Endothelial cell of umbilical vein (primary cell): ENCODE data around the gene CCNG2. TPM values are rescaled to one million over a fixed set of nuclear protein-coding genes. Genes with fewer than 3 reads are reported as not detected.

ENCODE experiments used
- BruUV-seq: library from RNA; stranded (reverse); fragments of 400-500 nt; replicated peaks from 2 replicates; lab custom pipeline; 2021; lab: Mats Ljungman, UMichigan
- CTCF ChIA-PET: fragments of 300-600, 350-600 bp; sonication (Branson Sonifier 250); formaldehyde crosslinking; loops from one replicate; lab custom pipeline; 2021; ENCODE audit warnings: antibody characterized with exemption, inconsistent platforms; lab: Charles Lee
- POLR2A ChIA-PET: fragments of 300-600, 350-600 bp; sonication (Branson Sonifier 250); formaldehyde crosslinking; loops from one replicate; lab custom pipeline; 2021; ENCODE audit warnings: antibody characterized with exemption, inconsistent platforms; lab: Charles Lee
- DNase-seq: peaks from one replicate; pipeline ENCODE4 v3.0.0-alpha.2; 2011; ENCODE audit warnings: low read depth, low spot score
- FAIRE-seq: peaks from 2 replicates; lab custom pipeline; 2011; peaks lifted over from hg19 to GRCh38; lab: Jason Lieb, UNC
- H2AFZ ChIP-seq: 2 replicates; pipeline ENCODE4 v1.6.0; 2012; ENCODE audit warnings: low read depth, low read length, control low read depth, inconsistent platforms
- H3K27ac ChIP-seq: 2 replicates; pipeline ENCODE4 v1.5.1; 2011; ENCODE audit warnings: low read depth, mild to moderate bottlenecking, control low read depth, low read length, moderate library complexity; ENCODE audit not compliant: insufficient read depth
- H3K27me3 ChIP-seq, 2 experiments: 2 replicates each; pipeline versions ENCODE4 v1.6.0 to v1.6.1; 2011; ENCODE audit warnings: low read length in 2 of 2, mixed read lengths in 1 of 2; ENCODE audit not compliant: control insufficient read depth in 2 of 2, insufficient read depth in 2 of 2
- H3K36me3 ChIP-seq, 2 experiments: 2 replicates in 1 of 2; 3 replicates in 1 of 2; pipeline ENCODE4 v1.5.1; 2011; ENCODE audit warnings: low read length in 2 of 2, mild to moderate bottlenecking in 1 of 2, moderate library complexity in 1 of 2; ENCODE audit not compliant: control insufficient read depth in 2 of 2, insufficient read depth in 2 of 2; ENCODE audit errors: extremely low read depth in 1 of 2
- H3K4me1 ChIP-seq: 3 replicates; pipeline ENCODE4 v1.5.1; 2011; ENCODE audit warnings: mild to moderate bottlenecking, low read length; ENCODE audit not compliant: control insufficient read depth, insufficient read depth; ENCODE audit errors: extremely low read depth
- H3K4me2 ChIP-seq: 2 replicates; pipeline ENCODE4 v1.6.1; 2011; ENCODE audit warnings: low read length, control low read depth, mixed read lengths; ENCODE audit not compliant: insufficient read depth
- H3K4me3 ChIP-seq, 3 experiments: fragments of 200-600 bp in 1 of 3; sonication (generic), shearing (Covaris generic) in 1 of 3; replicated peaks in 1 of 3; 2 replicates each; pipeline ENCODE4 v1.5.1; 2011 to 2016; ENCODE audit warnings: control low read depth in 3 of 3, low read length in 3 of 3, mild to moderate bottlenecking in 2 of 3, inconsistent platforms in 1 of 3, low read depth in 1 of 3, moderate library complexity in 1 of 3; ENCODE audit not compliant: insufficient read depth in 1 of 3
- H3K79me2 ChIP-seq: 2 replicates; pipeline ENCODE4 v1.6.0; 2012; ENCODE audit warnings: low read length, inconsistent platforms; ENCODE audit not compliant: control insufficient read depth, insufficient read depth
- H3K9ac ChIP-seq: replicated peaks from 2 replicates; pipeline ENCODE3; 2011; ENCODE audit warnings: low read length, control low read depth; ENCODE audit not compliant: insufficient read depth; ENCODE audit errors: extremely low read depth
- H3K9me1 ChIP-seq: replicated peaks from 3 replicates; pipeline ENCODE4 v1.6.0; 2011; ENCODE audit warnings: mild to moderate bottlenecking, low read length; ENCODE audit not compliant: control insufficient read depth, insufficient read depth; ENCODE audit errors: extremely low read depth
- H3K9me3 ChIP-seq: replicated peaks from 2 replicates; pipeline ENCODE4 v1.5.1; 2012; ENCODE audit warnings: low read length, inconsistent platforms; ENCODE audit not compliant: control insufficient read depth, insufficient read depth
- H4K20me1 ChIP-seq: replicated peaks from 2 replicates; pipeline ENCODE3; 2011; ENCODE audit warnings: mild to moderate bottlenecking, low read length; ENCODE audit not compliant: control insufficient read depth, insufficient read depth; ENCODE audit errors: extremely low read depth
- EZH2 ChIP-seq: IDR thresholded peaks from 2 replicates; pipeline ENCODE4 v1.6.1; 2012; ENCODE audit warnings: borderline replicate concordance, low read depth, mild to moderate bottlenecking, moderate library complexity, low read length, inconsistent platforms; ENCODE audit not compliant: severe bottlenecking
- FOS ChIP-seq: IDR thresholded peaks from 2 replicates; pipeline ENCODE4 v1.6.1; 2011; ENCODE audit warnings: mild to moderate bottlenecking, low read length, moderate library complexity, borderline replicate concordance; ENCODE audit not compliant: insufficient read depth
- GATA2 ChIP-seq: IDR thresholded peaks from 2 replicates; pipeline ENCODE4 v1.7.0; 2011; ENCODE audit warnings: low read depth, mild to moderate bottlenecking, moderate library complexity, mixed read lengths, low read length; ENCODE audit not compliant: insufficient read length, insufficient read depth
- JUN ChIP-seq: IDR thresholded peaks from 2 replicates; pipeline ENCODE4 v1.6.1; 2011; ENCODE audit warnings: borderline replicate concordance, low read depth; ENCODE audit not compliant: insufficient read length, insufficient read depth
- MYC ChIP-seq: IDR thresholded peaks from one replicate; pipeline ENCODE4 v1.6.1; 2011; ENCODE audit warnings: mild to moderate bottlenecking, low read depth, low read length
- POLR2A ChIP-seq: IDR thresholded peaks from 2 replicates; pipeline ENCODE4 v1.6.1; 2012; ENCODE audit warnings: low read depth, mild to moderate bottlenecking, control low read depth, low read length
- POLR2AphosphoS5 ChIP-seq: IDR thresholded peaks from 2 replicates; pipeline ENCODE4 v1.6.1; 2012; ENCODE audit warnings: low read depth, mild to moderate bottlenecking, control low read depth, low read length, moderate library complexity; ENCODE audit not compliant: insufficient read depth
- dilution Hi-C: fragments of 300-500 bp; cut with MboI; formaldehyde crosslinking; loops from one replicate; pipeline ENCODE4 v1.15.0; 2019; ENCODE audit warnings: low sequenced_read_pairs; ENCODE audit not compliant: extremely low pct_ligation_motif_present
- intact Hi-C: fragments of 100-400 bp; cut with micrococcal nuclease; formaldehyde crosslinking; loops from one replicate; pipeline ENCODE4 v1.10.0; 2022
- polyA plus RNA-seq, 4 experiments: library from polyadenylated mRNA; depleted of rRNA in 3 of 4; stranded (reverse) in 3 of 4; unstranded in 1 of 4; fragments of >200 nt; gene quantifications; 2 replicates each; pipeline versions ENCODE4 v1.2.1 to v1.2.3, GENCODE V29; 2011 to 2012; ENCODE audit warnings: missing spikeins in 1 of 4
- total RNA-seq: library from RNA; stranded (reverse); gene quantifications from 2 replicates; pipeline ENCODE4 v1.2.3, GENCODE V29; 2021
- TF ChIP-seq, protein P1 (sequence below), 2 donors: IDR thresholded peaks; 1 replicate in 1 of 2; 2 replicates in 1 of 2; pipeline ENCODE4 v1.5.1; 2011; ENCODE audit warnings: low read length in 2 of 2, mild to moderate bottlenecking in 2 of 2, moderate library complexity in 2 of 2, control low read depth in 1 of 2, inconsistent platforms in 1 of 2, low read depth in 1 of 2; ENCODE audit not compliant: insufficient read depth in 1 of 2; ENCODE audit errors: extremely low read depth in 1 of 2
- TF ChIP-seq, protein P2 (sequence below): IDR thresholded peaks from 2 replicates; pipeline ENCODE4 v1.6.1; 2011; ENCODE audit not compliant: insufficient read depth, insufficient read length

CCNG2 gene
- total and polyA plus RNA-seq, 2 donors (not counting 3 experiments of a cell fraction or from before 2014, with no cell fraction given): 7.9 to 28.3 TPM

DNA sequence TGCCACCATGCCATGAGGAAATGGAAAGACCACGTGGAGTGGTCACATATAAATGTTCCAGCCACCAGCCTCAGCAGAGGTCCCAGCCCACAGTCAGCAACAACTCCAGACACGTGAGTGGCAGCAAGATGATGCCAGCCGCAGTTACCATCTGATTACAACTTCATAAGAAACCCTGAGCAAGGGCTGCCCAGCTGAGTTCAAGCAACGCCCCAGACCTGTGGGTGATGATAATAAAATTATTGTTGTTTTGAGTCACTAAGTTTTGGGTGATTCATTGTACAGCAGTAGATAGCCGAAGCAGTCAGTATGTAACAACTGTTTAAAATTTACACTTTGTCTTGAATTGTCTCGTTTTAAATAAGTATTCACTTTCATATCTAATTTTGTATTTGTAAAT, 5.8 kb upstream of the CCNG2 start:
- H3K9me3 ChIP-seq: no peaks in the 10 kb centered on the region
- ChIA-PET CTCF (interaction anchor here (7.0 kb wide), 1 partner anchor 57 kb away, joined by 63 read pairs; no protein-coding TSS in a partner anchor), POLR2A (no interaction called here)
- no peak overlapping the region for H3K4me2 ChIP-seq
- H3K9ac ChIP-seq: no peak overlapping the region
- no peak overlapping the region for H3K4me3 ChIP-seq
- H3K27ac ChIP-seq: no peak overlapping the region
- H3K4me1 ChIP-seq: peaks cover 15% of the 10 kb centered on the region
- no peaks in the 10 kb centered on the region for H4K20me1 ChIP-seq
- intact Hi-C loops (no loop called here), dilution Hi-C loops (no loop called here)
- no peak for DNase-seq
- H3K36me3 ChIP-seq: no peaks in the 10 kb centered on the region
- BruUV-seq: no TSS peak
- H3K79me2 ChIP-seq: no peaks in the 10 kb centered on the region
- H2AFZ ChIP-seq: no peak overlapping the region
- peaks cover 22 to 23% of the 10 kb centered on the region in 2 experiments for H3K27me3 ChIP-seq
- TF ChIP-seq POLR2AphosphoS5 (no peak), GATA2 (no peak), POLR2A (no peak), EZH2 (no peak), MYC (no peak), JUN (no peak), FOS (no peak)
- TF ChIP-seq, protein P1, sequence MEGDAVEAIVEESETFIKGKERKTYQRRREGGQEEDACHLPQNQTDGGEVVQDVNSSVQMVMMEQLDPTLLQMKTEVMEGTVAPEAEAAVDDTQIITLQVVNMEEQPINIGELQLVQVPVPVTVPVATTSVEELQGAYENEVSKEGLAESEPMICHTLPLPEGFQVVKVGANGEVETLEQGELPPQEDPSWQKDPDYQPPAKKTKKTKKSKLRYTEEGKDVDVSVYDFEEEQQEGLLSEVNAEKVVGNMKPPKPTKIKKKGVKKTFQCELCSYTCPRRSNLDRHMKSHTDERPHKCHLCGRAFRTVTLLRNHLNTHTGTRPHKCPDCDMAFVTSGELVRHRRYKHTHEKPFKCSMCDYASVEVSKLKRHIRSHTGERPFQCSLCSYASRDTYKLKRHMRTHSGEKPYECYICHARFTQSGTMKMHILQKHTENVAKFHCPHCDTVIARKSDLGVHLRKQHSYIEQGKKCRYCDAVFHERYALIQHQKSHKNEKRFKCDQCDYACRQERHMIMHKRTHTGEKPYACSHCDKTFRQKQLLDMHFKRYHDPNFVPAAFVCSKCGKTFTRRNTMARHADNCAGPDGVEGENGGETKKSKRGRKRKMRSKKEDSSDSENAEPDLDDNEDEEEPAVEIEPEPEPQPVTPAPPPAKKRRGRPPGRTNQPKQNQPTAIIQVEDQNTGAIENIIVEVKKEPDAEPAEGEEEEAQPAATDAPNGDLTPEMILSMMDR (IDR thresholded peaks at IDR 0.05; ENCODE audit: extremely low read depth in 1 of 2, insufficient read depth in 1 of 2, low read depth in 1 of 2, low read length in 2 of 2): no peak
- TF ChIP-seq, protein P2, sequence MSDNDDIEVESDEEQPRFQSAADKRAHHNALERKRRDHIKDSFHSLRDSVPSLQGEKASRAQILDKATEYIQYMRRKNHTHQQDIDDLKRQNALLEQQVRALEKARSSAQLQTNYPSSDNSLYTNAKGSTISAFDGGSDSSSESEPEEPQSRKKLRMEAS: no peak
- no peaks in the 10 kb centered on the region for H3K9me1 ChIP-seq
- FAIRE-seq: no peak
